HG03460 (cell line): ENCODE results near the gene ACO1.

Experiments
- ATAC-seq: cut with Tn5 transposase; IDR thresholded peaks from one replicate; pipeline ENCODE4 v1.9.1; 2021; ENCODE audit not compliant: unreplicated experiment

The ACO1 gene

GRCh38 chr9:32419921-32420320 is 35.5 kb downstream of the ACO1 start:
- ATAC-seq: no peak

- ATAC-seq: no peak
Observed at GRCh38 chr9:32422237-32422806, 37.9 kb downstream of the ACO1 start.

- no peak for ATAC-seq
Observed at GRCh38 chr9:32423371-32423770, 38.9 kb downstream of the ACO1 start.

GRCh38 chr9:32424616-32425015 is 40.2 kb downstream of the ACO1 start:
- ATAC-seq: no peak

GRCh38 chr9:32426278-32426939 is 42.0 kb downstream of the ACO1 start:
- peak; percentile 58 for ATAC-seq

GRCh38 chr9:32427111-32427873 is 42.8 kb downstream of the ACO1 start:
- ATAC-seq: no peak

- no peak for ATAC-seq
Observed at GRCh38 chr9:32430720-32431119, 46.3 kb downstream of the ACO1 start.

- ATAC-seq: no peak
Observed at GRCh38 chr9:32431196-32431595, 46.8 kb downstream of the ACO1 start.

GRCh38 chr9:32431940-32432555 is 47.6 kb downstream of the ACO1 start:
- ATAC-seq: no peak

- ATAC-seq: no peak
Observed at GRCh38 chr9:32434892-32435291, 50.4 kb downstream of the ACO1 start.

- no peak for ATAC-seq
Observed at GRCh38 chr9:32441678-32442077, 57.2 kb downstream of the ACO1 start.

GRCh38 chr9:32442433-32442832 is 58.0 kb downstream of the ACO1 start:
- no peak for ATAC-seq

- ATAC-seq: no peak
Observed at GRCh38 chr9:32449969-32450368, 65.5 kb downstream of the ACO1 start.

- ATAC-seq: no peak
Observed at GRCh38 chr9:32454280-32454679, 69.8 kb downstream of the ACO1 start.

GRCh38 chr9:32455738-32456137 is 71.3 kb downstream of the ACO1 start:
- no peak for ATAC-seq

- ATAC-seq: no peak
Observed at GRCh38 chr9:32456564-32456963, 72.1 kb downstream of the ACO1 start.

GRCh38 chr9:32463500-32464293 is 79.3 kb downstream of the ACO1 start:
- no peak for ATAC-seq

GRCh38 chr9:32468740-32469139 is 84.3 kb downstream of the ACO1 start:
- no peak for ATAC-seq

- ATAC-seq: no peak
Observed at GRCh38 chr9:32472344-32472743, 87.9 kb downstream of the ACO1 start.

GRCh38 chr9:32483343-32483742 is 98.9 kb downstream of the ACO1 start:
- ATAC-seq: no peak
